LNCaP clone FGC (cell line): Measurements from ENCODE around the gene RPL23.

ENCODE experiments used
- DNase-seq: peaks from one replicate; pipeline ENCODE4 v3.0.0-alpha.2; 2011; ENCODE audit warnings: low read depth
- H3K4me3 ChIP-seq: 2 replicates; pipeline ENCODE4 v1.5.1; 2011; ENCODE audit warnings: mild to moderate bottlenecking, low read depth, low read length, control low read depth
- CTCF ChIP-seq: IDR thresholded peaks from 2 replicates; pipeline ENCODE4 v1.5.1; 2012; ENCODE audit warnings: mild to moderate bottlenecking; ENCODE audit not compliant: control insufficient read depth, insufficient read depth; ENCODE audit errors: extremely low read depth

The RPL23 gene

GRCh38 chr17:38850374-38850773, 3.1 kb downstream of the RPL23 start:
- H3K4me3 ChIP-seq: no peak overlapping the region

GRCh38 chr17:38848939-38849605, 4.4 kb downstream of the RPL23 start:
- TF ChIP-seq CTCF: no peak
- no peak overlapping the region for H3K4me3 ChIP-seq
- DNase-seq: no peak

More at GRCh38 chr17:38850374-38850773, 3.1 kb downstream of the RPL23 start:
- no peak for TF ChIP-seq CTCF
- no peak for DNase-seq

DNA sequence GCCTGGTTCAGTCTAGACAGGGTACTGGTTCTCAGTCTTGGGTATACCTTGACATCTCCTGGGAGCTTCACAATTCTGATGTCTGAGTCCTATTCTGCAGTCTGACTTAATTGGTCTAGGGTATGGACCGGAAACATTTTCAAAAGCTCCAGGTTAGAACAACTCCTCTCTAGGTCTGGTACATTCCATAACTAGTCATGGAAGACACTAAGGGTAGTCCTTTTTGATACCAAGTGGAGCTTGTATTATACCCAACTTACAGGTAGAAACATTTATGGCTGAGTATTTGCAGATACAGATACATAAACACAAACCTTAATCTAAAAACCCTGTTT, 5.0 kb downstream of the RPL23 start:
- no peak for TF ChIP-seq CTCF
- DNase-seq: no peak
- H3K4me3 ChIP-seq: no peak overlapping the region

GRCh38 chr17:38844261-38844757, 9.2 kb downstream of the RPL23 start:
- no peak for DNase-seq
- no peak for TF ChIP-seq CTCF
- no peak overlapping the region for H3K4me3 ChIP-seq

GRCh38 chr17:38825762-38826247, 27.7 kb downstream of the RPL23 start:
- TF ChIP-seq CTCF: no peak
- H3K4me3 ChIP-seq: peak overlapping the region; percentile 100
- DNase-seq: no peak

DNA sequence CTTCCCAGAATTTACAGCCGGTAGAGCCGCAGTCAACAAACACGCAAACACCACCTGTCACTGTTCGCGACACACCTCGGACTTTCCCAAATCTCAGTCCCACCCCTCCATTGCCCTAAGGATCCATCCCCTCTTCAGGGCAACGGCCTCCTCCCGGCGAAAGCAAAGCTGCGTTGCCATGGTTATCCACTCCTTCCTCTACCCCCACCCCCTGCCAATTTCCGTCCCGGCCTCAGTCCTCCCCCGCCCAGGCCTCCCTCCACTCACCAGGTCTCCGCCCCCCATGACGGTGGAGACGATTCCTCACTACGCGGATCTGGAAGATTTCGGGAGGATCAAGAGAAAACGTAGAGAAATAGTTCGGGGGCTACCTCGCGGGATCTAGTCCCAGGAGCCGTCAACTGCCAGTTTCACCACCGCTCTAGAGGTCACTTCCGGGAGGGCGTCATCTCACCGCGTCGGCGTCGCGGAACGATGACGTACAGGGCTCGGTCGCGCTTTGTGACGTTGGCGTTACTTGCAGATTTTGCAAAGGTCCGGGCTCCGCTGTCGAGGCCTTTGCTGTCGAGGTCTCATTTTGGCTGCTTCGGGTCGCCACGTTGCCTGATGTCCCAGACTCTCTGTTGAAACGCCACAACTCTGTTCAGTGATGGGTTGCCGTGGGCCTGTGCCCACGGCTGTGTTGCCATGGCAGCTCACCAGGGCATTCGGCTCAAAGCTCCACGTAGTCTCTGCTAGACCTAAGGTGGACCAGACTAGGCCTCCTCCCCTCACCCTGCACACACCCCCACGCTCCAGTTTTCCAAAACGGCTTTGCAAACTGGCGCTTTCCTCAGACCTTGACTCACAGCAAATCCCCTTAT, 28.4 kb downstream of the RPL23 start, which contains the start of gene CWC25:
TSS of gene CWC25 (minus strand) at position 423 of the 863 bp plus-strand sequence. CDS start at position 285, 138 bp downstream.
- TF ChIP-seq CTCF: no peak
- H3K4me3 ChIP-seq: peak within 1 kb of the TSS; percentile 100
- DNase-seq: peak; percentile 88
